ENCODE measurements around the gene HIGD1A. TPM values are rescaled to one million over a fixed set of nuclear protein-coding genes. Genes with fewer than 3 reads are reported as not detected.

Gene HIGD1A
- total RNA-seq, result 10 to 100 TPM; 90.6 to 92.0 TPM

DNA sequence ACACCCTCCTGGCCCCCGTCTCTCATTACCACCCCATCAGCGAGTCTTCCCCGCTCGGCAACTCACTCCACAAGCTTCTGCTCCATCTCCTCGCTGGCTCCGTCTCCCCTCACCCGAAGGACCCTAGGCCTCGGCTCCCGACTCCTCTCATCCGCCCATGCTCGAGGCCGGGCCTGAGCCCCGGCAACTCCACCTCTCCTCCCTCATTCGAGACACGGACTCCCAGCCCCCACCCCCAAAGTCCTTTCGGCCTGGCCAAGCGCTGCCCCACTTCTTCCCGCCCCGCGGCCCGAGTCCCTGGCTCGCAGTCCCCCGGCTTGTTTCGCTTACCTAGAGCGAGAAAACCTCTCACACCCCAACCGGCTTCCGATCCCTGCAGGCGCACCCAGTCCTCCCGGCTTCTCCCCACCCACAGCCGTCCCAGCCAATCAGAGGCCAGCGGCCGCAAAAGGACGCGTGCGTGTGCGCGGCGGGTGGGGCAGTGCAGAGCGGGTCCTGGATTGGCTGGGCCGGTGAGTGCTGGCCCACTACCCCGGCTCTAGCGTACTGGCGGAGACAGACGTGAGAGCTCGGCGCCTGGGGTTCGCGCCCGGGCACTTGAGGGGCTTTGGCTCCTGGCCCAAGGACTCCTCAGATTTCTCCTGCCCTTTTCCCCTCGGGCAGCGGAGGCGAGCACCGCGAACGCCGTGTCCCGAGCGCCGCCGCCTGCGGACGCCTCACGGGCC, at the start of gene HIGD1A:
TSS of gene HIGD1A (minus strand) at position 385 of the 725 bp plus-strand sequence. CDS start 10,237 bp downstream, outside the sequence.
- CTCF ChIA-PET, result interaction anchor here (1.0 kb wide), 1 partner anchor 35 kb away, joined by 3 read pairs; no protein-coding TSS in a partner anchor
- POLR2A ChIA-PET, result no interaction called here

DNA sequence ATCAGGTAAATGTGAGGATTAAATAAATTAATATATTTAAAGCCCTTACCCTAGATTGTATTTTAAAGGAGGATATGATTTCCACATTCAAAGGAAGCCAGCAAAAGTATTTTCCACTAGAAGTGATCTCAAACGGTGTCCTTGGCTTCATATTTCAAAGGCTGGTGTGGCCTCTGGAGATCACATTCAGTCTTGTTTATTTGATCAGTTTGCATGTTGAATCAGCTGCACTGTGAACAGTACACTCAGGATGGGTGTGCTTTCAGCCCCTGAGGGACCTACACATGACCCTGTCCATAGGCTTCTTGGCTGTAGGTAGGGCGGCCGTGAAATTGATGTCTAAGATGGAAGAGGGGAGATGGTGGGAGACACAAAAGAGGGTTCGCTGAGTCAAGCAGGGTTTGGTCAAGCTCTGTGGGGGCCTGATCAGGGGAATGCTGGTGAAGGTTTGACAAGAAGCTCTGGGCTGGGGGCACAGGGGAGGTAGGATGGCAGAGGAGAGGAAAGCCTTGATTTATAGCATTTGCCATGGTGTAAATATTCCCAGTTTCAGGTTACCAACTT, 49.5 kb upstream of the HIGD1A start:
- CTCF ChIA-PET, result interaction anchor here (1.3 kb wide), 1 partner anchor 23 kb away, joined by 3 read pairs; no protein-coding TSS in a partner anchor
- POLR2A ChIA-PET, result no interaction called here

DNA sequence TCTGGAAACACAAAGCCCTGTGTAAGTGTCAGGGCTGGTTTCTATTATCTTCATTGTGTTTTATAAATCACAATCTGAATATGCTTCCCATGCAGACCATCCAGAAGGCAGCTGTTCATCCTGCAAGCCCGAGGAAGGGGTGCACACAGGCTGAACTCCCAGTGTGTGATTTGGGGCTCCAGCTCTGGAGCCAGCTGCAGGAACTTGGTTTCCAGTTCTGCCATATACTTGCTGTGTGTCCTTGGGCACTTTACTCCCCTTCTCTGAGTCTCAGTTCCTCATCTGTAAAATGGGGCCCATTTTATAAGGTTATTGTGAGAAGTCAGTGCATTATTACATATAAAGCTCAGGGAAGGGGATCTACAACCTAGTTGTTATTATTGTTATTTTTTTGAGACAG, 48.8 kb upstream of the HIGD1A start:
- CTCF ChIA-PET, result interaction anchor here (0.5 to 1.3 kb wide), 2 partner anchors 22 to 1340 kb away, joined by 3 to 4 read pairs; no protein-coding TSS in a partner anchor
- POLR2A ChIA-PET, result no interaction called here

DNA sequence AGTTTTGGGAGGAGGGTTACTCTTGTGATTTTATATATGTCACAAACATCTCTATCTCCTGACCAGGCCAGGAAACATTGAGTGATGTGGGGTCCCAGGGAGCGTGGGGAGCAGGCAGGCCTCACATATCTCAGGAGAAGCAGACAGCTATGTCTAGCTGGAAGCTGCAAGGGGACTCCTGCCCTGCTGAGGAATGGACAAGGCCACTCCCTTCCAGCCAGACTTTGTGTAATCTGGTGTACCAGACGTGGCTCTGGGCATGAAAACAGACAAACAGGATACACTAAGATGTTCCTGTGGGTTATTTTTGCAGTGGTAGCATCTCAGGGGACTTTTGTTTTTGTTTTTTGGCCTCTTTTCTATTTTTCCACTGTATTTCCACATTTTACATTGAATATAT, 48.2 kb upstream of the HIGD1A start:
- ChIA-PET POLR2A (no interaction called here), CTCF (no interaction called here)

DNA sequence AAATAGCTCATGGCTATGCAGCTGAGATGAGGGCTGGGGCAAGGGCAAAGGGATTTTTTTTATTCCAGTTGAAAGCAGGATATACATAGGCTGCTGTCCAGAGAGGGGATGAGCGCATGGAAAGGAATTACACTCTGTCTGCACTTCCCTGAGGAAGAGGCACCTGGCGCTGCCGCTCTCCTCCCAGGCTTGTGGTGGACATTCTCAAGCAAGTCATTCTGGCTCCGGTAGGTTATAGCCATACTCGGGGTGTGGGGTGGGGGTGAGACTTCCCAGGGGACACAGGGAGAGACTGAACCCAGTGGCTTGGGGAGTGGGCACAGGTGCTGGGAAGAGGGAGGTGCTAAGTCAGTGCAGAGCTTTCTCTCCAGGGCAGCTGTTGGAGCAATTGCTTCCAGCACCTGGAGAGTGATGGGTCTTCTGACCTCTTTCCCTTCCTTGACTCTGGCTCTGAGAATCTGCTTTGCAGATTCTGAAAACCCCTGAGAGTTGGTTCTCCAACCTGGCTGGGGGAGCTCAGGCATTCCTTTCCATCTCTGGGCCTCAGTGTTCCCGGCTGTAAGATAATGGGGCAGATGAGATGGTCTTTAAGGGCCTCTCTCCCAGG, 47.0 kb upstream of the HIGD1A start:
- ChIA-PET POLR2A (no interaction called here), CTCF (no interaction called here)

DNA sequence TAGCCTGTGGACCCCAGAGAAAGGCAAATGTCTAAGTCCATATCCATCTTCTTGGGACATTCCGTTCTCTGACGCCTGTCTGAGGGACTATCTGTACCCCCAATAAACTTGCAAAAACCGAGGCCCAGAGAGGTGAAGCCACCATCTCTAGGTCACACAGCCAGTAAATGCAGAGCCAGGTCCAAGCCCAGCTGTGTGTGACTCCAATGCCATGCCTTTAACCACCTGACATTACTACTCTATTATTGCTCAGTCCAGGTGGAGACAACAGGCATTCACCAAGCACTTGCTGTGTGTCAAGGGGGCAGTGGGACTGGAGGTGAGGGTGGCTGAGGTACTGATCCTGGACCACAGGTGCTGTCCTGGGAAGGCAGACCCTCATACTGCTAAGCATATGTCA, 46.0 kb upstream of the HIGD1A start:
- ChIA-PET POLR2A (no interaction called here), CTCF (no interaction called here)

DNA sequence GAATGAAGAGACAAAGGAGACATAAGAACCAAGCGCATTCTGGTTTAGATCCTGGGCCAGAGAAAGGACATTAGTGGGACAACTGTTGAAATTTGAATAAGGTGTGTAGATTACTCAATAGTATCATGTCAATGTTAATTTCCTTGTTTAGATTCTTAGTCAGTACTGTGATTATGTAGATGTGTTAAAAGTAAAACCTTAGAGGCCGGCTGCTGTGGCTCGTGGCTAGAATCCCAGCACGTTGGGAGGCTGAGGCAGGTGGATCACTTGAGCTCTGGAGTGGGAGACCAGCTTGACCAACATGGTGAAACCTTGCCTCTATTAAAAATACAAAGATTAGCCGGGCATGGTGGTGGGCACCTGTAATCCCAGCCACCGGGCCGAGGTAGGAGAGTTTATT, 44.7 kb upstream of the HIGD1A start:
- ChIA-PET CTCF (no interaction called here), POLR2A (no interaction called here)

DNA sequence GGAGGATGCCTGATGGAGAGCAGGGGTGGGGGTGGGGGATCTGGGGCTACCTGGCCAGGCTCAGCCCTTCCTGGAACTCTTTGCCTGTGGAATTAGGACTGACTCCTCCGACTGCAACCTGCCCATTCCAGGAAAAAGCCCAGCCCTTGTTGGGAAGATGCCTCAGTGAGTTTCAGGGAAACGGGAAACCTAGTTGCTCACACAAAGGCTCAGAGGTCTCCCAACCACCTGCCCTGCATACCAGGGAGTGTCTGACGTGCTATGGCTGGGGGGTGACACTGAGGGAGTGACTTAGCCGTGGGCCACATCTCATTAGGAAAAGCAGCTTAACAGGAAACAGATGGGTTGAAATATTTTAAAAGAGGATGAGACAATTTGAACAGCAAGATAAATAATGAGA, 43.4 kb upstream of the HIGD1A start:
- POLR2A ChIA-PET, result no interaction called here
- CTCF ChIA-PET, result no interaction called here

DNA sequence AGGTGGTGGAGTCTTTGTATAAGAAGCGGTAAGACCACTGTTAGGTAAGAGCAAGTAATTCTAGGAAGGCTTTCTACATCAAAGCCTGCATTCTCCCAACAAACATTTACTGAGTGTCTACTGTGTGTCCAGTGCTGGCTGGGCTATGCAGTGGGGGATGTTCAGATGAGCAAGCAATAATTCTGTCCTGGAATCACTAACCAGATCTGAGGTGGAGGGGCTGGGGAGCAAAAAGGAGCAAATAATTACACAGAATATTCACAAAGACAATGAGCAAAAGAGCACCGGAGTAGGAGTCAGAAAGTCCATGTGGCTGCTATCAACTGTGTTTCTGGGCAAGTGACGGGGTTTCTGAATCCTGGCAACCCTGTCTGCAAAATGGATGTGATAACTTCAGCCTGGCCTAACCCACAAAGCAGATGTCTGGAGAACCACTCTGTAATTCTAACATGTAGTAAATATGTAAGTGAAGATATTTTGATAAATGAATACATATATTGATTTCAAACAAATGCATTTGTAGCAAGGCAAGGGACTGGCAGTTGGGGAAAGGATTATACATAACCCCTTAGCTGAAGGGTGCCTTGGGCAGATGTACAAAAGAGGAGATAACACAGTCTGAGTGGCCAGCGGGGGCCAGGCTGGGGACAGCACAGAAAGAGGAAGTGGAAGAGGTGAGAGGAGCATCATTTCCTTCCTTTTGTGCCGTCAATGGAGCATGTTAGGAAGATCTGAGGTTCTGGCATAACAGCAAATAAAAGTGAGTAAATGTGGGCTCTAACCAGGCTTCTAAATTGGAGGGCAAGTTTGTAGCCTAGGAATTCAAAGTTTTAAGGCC, 42.6 kb upstream of the HIGD1A start:
- CTCF ChIA-PET, result no interaction called here
- POLR2A ChIA-PET, result no interaction called here

DNA sequence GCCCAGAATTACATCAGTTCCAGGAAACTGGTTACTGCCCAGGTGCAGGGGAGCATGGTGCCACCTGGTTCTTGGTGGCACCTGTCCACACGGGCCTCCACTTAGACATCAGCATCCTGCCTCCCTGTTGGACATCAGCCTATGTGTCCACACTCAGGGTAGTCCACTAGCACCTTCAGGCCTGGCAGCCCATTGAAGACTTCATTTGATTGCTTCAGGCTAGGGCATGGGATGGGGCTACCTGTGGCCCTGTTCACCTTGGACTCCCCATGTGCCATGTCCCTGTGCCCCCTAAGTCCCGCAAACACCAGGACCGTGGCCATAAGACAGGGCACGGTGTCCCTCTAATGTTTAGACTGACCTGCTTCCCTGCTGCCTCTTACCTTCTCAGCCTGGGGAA, 40.5 kb upstream of the HIGD1A start:
- POLR2A ChIA-PET, result no interaction called here
- CTCF ChIA-PET, result interaction anchor here (0.8 kb wide), 1 partner anchor 39 kb away, joined by 3 read pairs; no protein-coding TSS in a partner anchor

DNA sequence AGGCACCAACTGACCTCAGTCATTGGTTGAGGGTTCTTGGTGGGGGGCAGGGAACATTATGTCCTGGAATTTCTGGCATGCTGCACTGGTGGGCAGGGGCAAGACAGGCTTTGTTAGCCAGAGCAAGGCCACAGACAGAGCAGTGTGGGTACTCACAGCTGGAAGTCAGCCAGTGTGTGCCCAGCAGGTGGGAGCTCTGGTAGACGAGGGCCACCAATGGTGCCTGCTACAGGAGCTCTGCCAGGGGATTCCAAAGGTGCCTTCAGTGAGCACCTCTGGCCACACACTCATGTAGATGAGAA, 40.1 kb upstream of the HIGD1A start:
- ChIA-PET POLR2A (no interaction called here), CTCF (interaction anchor here (0.8 kb wide), 1 partner anchor 39 kb away, joined by 3 read pairs; no protein-coding TSS in a partner anchor)

DNA sequence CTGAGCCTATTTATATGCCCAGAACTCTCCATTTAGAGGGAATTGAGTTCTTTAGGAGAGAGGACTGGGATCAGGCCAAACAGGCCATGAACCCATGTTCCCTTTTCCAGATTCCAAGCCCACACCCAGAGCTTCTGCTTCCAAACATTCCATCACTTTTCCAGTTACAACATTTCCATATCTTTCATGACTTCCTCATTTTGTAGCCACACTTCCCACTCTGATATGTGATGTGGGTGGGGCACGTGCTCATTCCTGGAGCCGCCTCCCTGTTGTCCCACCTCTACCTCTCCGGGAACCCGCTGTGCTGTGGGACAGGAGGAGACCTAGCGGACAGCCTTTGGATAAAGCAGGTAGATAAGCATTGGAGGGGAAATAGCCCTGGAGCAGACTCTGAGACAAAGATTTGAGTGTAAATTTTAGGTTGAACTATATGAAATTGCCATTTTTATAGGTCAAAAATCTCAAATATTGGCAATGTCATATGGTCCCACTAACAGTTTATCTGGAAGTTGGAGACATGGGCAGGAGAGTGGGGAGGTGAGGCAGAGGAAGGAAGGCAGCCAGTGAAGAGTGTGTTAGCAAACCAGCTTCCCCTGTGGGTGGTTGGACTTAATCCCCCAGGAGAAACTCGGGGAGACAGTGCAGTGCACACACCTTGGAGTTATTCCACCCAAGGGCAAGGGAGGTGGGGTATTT, 39.6 kb upstream of the HIGD1A start:
- ChIA-PET POLR2A (no interaction called here), CTCF (interaction anchor here (0.8 kb wide), 1 partner anchor 40 kb away, joined by 3 read pairs; no protein-coding TSS in a partner anchor)

DNA sequence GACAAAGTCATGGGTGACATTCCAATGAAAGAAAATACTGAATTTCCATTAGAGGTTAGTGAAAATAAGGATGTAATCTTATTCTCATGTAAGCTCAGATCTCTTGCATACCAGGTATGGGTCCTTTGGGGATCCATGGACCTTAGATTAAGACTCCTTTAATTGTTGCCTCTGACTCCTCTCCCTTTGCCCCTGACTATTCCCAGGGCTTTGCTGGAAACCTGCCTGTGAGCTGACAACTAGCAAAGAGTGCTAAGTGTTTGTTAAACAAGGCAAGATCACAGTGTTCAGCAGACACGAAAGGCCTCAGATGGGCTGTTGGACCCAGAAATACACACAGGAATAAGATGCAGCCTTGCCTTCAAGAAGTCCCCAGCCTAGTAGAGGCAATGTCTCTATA, 37.0 kb upstream of the HIGD1A start:
- POLR2A ChIA-PET, result no interaction called here
- CTCF ChIA-PET, result no interaction called here

DNA sequence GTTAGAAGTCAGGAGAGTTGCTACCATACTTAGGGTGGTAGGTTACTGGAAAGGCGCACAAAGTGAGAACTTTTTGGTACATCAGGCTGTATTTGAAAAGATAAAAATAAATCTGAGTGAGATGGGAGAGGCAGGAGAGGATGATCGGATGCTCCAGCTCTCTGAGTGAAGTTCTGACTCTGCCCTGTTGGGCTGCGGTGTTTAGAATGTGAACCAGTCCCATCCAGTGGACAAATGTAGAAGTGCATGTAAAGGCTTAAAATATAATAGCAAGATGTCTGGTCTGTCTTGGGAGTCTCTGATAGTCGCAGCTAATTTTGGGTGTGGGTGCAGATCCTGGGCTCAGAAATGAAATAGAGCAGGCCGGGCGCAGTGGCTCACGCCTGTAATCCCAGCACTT, 35.3 kb upstream of the HIGD1A start:
- CTCF ChIA-PET, result interaction anchor here (0.6 to 1.1 kb wide), 8 partner anchors 8 to 165 kb away, joined by 3 to 5 read pairs (median 3); partner anchors contain the start of gene HIGD1A
- POLR2A ChIA-PET, result interaction anchor here (0.7 kb wide), 1 partner anchor 452 kb away, joined by 10 read pairs; no protein-coding TSS in a partner anchor

DNA sequence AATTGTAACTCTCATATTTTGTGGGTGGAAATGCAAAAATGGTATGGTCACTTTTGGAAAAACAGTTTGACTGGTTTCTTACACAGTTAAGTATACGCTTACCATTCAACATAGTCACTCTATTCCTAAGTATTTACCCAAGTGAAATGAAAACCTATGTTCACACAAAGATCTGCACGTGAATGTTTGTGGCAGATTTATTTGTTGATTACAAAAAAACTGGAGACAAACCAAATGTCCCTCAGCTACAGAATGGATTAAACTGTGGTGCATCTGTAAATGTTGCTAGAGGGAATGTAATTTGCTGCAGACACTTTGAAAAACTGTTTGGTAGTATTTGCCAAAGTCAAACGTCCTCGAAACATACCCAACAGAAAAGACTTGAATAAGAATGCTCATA, 34.3 kb upstream of the HIGD1A start:
- POLR2A ChIA-PET, result no interaction called here
- CTCF ChIA-PET, result interaction anchor here (1.1 kb wide), 1 partner anchor 58 kb away, joined by 3 read pairs; no protein-coding TSS in a partner anchor

DNA sequence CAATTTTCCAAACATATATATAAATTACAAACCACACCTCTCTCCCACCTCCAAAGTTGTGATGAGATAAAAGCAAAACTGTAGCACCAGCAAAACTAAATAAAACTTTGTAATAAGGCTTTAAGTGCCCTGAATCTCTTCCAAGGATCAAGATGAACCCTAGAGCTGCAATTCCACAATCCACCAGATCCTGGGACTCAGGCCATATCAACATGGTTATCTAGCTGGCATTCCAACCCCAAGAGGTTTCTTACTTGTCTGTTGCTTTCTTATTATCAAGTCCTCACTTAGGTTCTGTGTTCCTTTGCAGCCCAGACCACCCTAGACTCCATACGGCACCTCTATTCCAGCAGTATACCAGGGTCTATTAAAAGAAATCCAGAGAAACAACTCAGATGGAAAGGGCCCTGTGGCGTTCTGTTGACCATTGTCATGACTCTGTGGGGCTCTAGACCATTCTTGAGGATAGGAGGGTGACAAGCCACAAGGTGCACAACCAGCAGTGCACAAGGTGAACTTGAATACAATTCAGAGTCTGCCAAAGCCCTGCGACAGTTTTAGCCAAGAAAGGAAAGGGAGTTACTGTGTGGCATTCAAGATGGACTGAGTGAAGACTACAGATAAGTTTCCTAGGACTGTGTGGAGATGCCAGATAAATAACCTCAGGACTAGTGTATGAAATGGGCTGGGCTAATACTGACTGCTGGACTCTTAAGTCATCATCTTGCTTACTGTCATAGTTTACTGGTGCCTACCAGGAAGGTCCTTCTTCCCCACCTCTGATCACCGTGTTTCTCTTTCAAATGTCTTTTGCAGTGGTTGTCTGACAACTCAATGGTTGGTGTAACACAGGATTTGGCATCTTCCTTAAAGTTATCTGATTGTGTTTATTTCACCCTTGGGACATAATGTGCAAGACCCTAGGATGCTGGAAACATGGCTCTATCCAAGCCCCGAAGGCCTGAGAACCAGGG, 32.1 kb upstream of the HIGD1A start:
- CTCF ChIA-PET, result no interaction called here

DNA sequence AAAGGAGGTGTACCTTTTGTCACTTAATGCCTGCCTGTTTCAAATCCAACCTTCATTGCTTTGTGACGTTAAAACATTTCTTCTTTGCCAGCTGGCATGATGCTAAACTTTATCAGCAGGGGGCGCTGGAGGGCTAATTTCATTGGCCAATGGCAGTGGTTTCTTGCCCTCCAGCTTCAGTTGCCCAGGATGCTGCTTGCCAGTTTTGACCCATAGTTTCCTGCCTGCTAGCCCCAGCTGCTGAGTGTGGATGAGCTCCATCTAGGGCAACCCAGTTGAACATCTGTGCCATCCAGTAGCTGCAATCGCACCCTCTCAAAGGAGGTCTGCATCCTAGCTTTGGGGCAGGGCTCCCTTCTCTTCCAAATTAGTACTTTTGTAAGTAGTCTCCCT, 27.0 kb upstream of the HIGD1A start:
- CTCF ChIA-PET, result interaction anchor here (1.2 to 1.8 kb wide), 3 partner anchors 8 to 50 kb away, joined by 3 to 6 read pairs (median 5); no protein-coding TSS in a partner anchor

More for the DNA sequence above, 32.1 kb upstream of the HIGD1A start:
- POLR2A ChIA-PET, result no interaction called here

More for the DNA sequence above, 27.0 kb upstream of the HIGD1A start:
- POLR2A ChIA-PET, result no interaction called here
